ENCODE data around the gene CSNK1E. TPM values are rescaled to one million over a fixed set of nuclear protein-coding genes. Genes with fewer than 3 reads are reported as not detected.

The CSNK1E gene
- total RNA-seq, 6 experiments from 2014 or later = 19.9 to 41.8 (median 27.4) TPM

GRCh38 chr22:38314933-38315822 lies 2.1 kb downstream of the CSNK1E start:
- intact Hi-C loops (cut with DNase I) = no loop called here
- peak overlapping the region; percentile 57 to 70 (median 66) for H3K4me3 ChIP-seq
- peaks cover 0 to 17% (median 8%) of the 10 kb centered on the region in 4 donors for H3K4me1 ChIP-seq
- no peaks in the 10 kb centered on the region for H3K36me3 ChIP-seq
- H3K9me3 ChIP-seq = no peaks in the 10 kb centered on the region
- DNase-seq (no peak), ATAC-seq (peak; percentile 3 to 16 (median 8))
- 14% methylated on average over 9 of the region's 21 CpGs for WGBS (ENCODE audit: insufficient coverage, low coverage, low lambda C conversion rate, missing lambda C conversion rate)
- peak overlapping the region; percentile 86 to 95 (median 89) for H3K27ac ChIP-seq
- no peak for TF ChIP-seq CTCF (IDR thresholded peaks at IDR 0.05)
- peak; percentile 3 for TF ChIP-seq POLR2A (IDR thresholded peaks at IDR 0.05)
- H3K27me3 ChIP-seq = no peaks in the 10 kb centered on the region

GRCh38 chr22:38314051-38314932 lies 2.9 kb downstream of the CSNK1E start:
- peak overlapping the region; percentile 86 to 95 (median 89) for H3K27ac ChIP-seq
- no peak for TF ChIP-seq CTCF (IDR thresholded peaks at IDR 0.05)
- no peak for TF ChIP-seq POLR2A (IDR thresholded peaks at IDR 0.05)
- H3K27me3 ChIP-seq = no peaks in the 10 kb centered on the region
- WGBS (ENCODE audit: insufficient coverage, low coverage, low lambda C conversion rate, missing lambda C conversion rate) = 78% methylated on average over 15 of the region's 23 CpGs
- intact Hi-C loops (cut with DNase I) = no loop called here
- no peak for DNase-seq
- ATAC-seq = no peak
- peaks cover 0 to 26% (median 11%) of the 10 kb centered on the region in 4 donors for H3K4me1 ChIP-seq
- H3K4me3 ChIP-seq = no peak overlapping the region
- no peaks in the 10 kb centered on the region for H3K9me3 ChIP-seq
- H3K36me3 ChIP-seq = no peaks in the 10 kb centered on the region

GRCh38 chr22:38313384-38313955 lies 3.8 kb downstream of the CSNK1E start:
- ATAC-seq = peak in 1 of 4 donors; percentile 8
- Histone ChIP-seq H3K27ac (peak overlapping the region; percentile 86 to 95 (median 89)), H3K9me3 (no peaks in the 10 kb centered on the region), H3K27me3 (no peaks in the 10 kb centered on the region), H3K4me3 (no peak overlapping the region), H3K36me3 (no peaks in the 10 kb centered on the region), H3K4me1 (peaks cover 0 to 34% (median 14%) of the 10 kb centered on the region in 4 donors)
- TF ChIP-seq CTCF (IDR thresholded peaks at IDR 0.05) = no peak
- peak; percentile 12 for TF ChIP-seq POLR2A (IDR thresholded peaks at IDR 0.05)
- 54% methylated on average over 7 of the region's 11 CpGs for WGBS (ENCODE audit: insufficient coverage, low coverage, low lambda C conversion rate, missing lambda C conversion rate)
- intact Hi-C loops (cut with DNase I) = no loop called here
- peak in 1 of 3 donors; percentile 67 for DNase-seq

DNA sequence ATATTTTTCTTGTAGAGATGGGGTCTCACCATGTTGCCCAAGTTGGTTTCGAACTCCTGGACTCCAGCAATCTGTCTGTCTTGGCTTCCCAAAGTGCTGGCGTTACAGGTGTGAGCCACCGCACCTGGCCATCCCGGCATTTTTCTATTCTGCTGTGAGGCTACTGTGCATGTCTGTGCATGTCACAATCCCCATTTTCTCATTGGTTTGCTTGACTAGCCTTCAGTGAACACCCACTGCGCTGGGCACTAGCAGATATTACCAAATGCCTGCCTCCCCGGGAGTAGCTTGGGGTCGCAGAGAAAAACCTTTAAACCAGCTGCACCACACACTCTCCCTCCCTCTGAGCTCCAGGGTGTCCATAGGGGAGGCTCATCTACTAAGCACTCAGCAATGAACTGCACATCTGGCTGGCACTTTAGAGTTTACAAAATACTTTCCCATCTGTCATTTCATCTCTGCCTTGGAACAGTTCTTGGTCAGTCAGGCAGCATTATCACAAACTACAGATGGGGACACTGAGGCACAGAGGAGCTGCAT lies 4.9 kb downstream of the CSNK1E start:
- TF ChIP-seq POLR2A (IDR thresholded peaks at IDR 0.05) = no peak
- no peak for TF ChIP-seq CTCF (IDR thresholded peaks at IDR 0.05)
- peaks cover 0 to 34% (median 14%) of the 10 kb centered on the region in 4 donors for H3K4me1 ChIP-seq
- H3K4me3 ChIP-seq = no peak overlapping the region
- ATAC-seq = no peak
- 70% methylated on average over 3 of the region's 7 CpGs for WGBS (ENCODE audit: insufficient coverage, low coverage, low lambda C conversion rate, missing lambda C conversion rate)
- H3K27ac ChIP-seq = peak overlapping the region in 1 of 3 donors; percentile 95
- no peak for DNase-seq
- intact Hi-C loops (cut with DNase I) = no loop called here
- H3K27me3 ChIP-seq = no peaks in the 10 kb centered on the region
- no peaks in the 10 kb centered on the region for H3K9me3 ChIP-seq
- H3K36me3 ChIP-seq = no peaks in the 10 kb centered on the region
